ENCODE results near the gene MAPK10. TPM values are rescaled to one million over a fixed set of nuclear protein-coding genes. Genes with fewer than 3 reads are reported as not detected.

Gene MAPK10
- total RNA-seq, 1 experiment from 2014 or later, result 4.7 TPM

DNA sequence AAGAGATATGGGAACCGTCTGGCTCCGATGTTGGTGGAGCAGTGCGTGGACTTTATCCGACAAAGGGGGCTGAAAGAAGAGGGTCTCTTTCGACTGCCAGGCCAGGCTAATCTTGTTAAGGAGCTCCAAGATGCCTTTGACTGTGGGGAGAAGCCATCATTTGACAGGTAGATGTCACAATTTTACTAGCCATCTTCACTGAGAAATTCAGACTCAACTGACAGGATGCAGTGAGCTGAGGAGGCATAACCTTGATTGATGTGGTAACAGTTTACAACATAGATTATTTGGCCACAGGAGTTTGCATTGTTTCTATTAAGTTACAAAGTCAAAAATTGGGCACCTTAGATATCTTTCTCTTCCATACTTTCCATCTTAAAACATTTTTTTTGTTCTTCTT lies 417.7 kb downstream of the MAPK10 start:
- Histone ChIP-seq H2BK15ac (ENCODE audit: low read depth, low read length) (no peak overlapping the region), H3K18ac (ENCODE audit: insufficient read length, low read depth, low read length) (no peak overlapping the region), H3K4me1 (ENCODE audit: insufficient read depth, low read length) (no peaks in the 10 kb centered on the region), H3K4ac (ENCODE audit: low read depth, low read length) (no peak overlapping the region), H4K20me1 (ENCODE audit: control insufficient read depth, insufficient read depth, insufficient read length) (no peaks in the 10 kb centered on the region), H3K27ac (ENCODE audit: insufficient read length, low read depth, low read length) (no peak overlapping the region), H4K91ac (ENCODE audit: insufficient read length, low read depth, low read length) (no peak overlapping the region), H3K4me2 (ENCODE audit: insufficient read depth, insufficient read length, low read length) (no peak overlapping the region), H3K9ac (ENCODE audit: extremely low read depth, insufficient read length, low read length) (no peak overlapping the region), H3K79me1 (ENCODE audit: insufficient read depth, low read depth, low read length, poor library complexity, severe bottlenecking) (no peaks in the 10 kb centered on the region), H3K23me2 (ENCODE audit: insufficient read length, low read depth, low read length, poor library complexity, severe bottlenecking) (no peaks in the 10 kb centered on the region), H3T11ph (ENCODE audit: low read length) (no peak overlapping the region), H3K14ac (ENCODE audit: insufficient read depth, low read length) (no peak overlapping the region), H3K23ac (ENCODE audit: insufficient read length, low read depth, low read length) (no peak overlapping the region), H3K56ac (ENCODE audit: insufficient read length, low read depth, low read length) (no peak overlapping the region), H3K79me2 (ENCODE audit: insufficient read depth, low read length) (no peaks in the 10 kb centered on the region), H3K27me3 (ENCODE audit: insufficient read depth, low read length) (no peaks in the 10 kb centered on the region), H2BK120ac (ENCODE audit: low read depth, low read length, poor library complexity, severe bottlenecking) (no peak overlapping the region), H2BK20ac (ENCODE audit: low read depth, low read length, poor library complexity, severe bottlenecking) (no peak overlapping the region), H2AK5ac (ENCODE audit: insufficient read length, low read length) (no peak overlapping the region), H4K8ac (replicated peaks; ENCODE audit: insufficient read length, low read depth, low read length) (no peak overlapping the region), H4K5ac (ENCODE audit: insufficient read length, low read depth, low read length) (no peak overlapping the region), H2AFZ (ENCODE audit: low read length) (no peak overlapping the region), H3K9me3 (ENCODE audit: control insufficient read depth, low read depth, low read length) (no peaks in the 10 kb centered on the region), H2BK12ac (ENCODE audit: insufficient read length, low read depth, low read length) (no peak overlapping the region), H2BK5ac (ENCODE audit: insufficient read length, low read length) (no peak overlapping the region)
- Mint-ChIP-seq H3K4me3 (no peak overlapping the region), H3K27me3 (ENCODE audit: low read depth) (no peaks in the 10 kb centered on the region; the same call in 1 of the 2 replicates), H3K27ac (peak overlapping the region in 1 of 3 experiments; percentile 25; a peak in 1 of 7 replicates), H3K9me3 (no peaks in the 10 kb centered on the region), H3K36me3 (ENCODE audit: insufficient read depth in 1 of 3, low read depth in 3 of 3) (no peaks in the 10 kb centered on the region), H3K4me1 (peaks cover 0 to 4% of the 10 kb centered on the region in 2 experiments; a peak in 2 of 4 replicates)
- no peak for TF ChIP-seq CTCF (conservative IDR thresholded peaks at IDR 0.05)
- DNase-seq, result no peak
- no CpG with 5 or more reads among the region's 5 CpGs for WGBS (ENCODE audit: extremely low coverage, insufficient read length, low lambda C conversion rate)
